Breast epithelium (tissue), 3 donors: ENCODE data around the gene SCARB1.

Source experiments
- POLR2A ChIP-seq: fragments of 450-650 bp; IDR thresholded peaks from one replicate; pipeline ENCODE4 v1.6.1; 2016; ENCODE audit warnings: antibody characterized with exemption, mild to moderate bottlenecking, moderate library complexity
- POLR2AphosphoS5 ChIP-seq, 3 donors: sonication (generic); formaldehyde crosslinking; IDR thresholded peaks; one replicate each; pipeline ENCODE4 v1.6.1; 2017; ENCODE audit warnings: antibody characterized with exemption in 3 of 3
- TF ChIP-seq, protein P1 (sequence below), 3 donors: fragments of 450-650 bp; IDR thresholded peaks; one replicate each; pipeline ENCODE4 v1.5.1; 2016 to 2017; ENCODE audit warnings: antibody characterized with exemption in 3 of 3, mild to moderate bottlenecking in 3 of 3, moderate library complexity in 3 of 3

DNA sequence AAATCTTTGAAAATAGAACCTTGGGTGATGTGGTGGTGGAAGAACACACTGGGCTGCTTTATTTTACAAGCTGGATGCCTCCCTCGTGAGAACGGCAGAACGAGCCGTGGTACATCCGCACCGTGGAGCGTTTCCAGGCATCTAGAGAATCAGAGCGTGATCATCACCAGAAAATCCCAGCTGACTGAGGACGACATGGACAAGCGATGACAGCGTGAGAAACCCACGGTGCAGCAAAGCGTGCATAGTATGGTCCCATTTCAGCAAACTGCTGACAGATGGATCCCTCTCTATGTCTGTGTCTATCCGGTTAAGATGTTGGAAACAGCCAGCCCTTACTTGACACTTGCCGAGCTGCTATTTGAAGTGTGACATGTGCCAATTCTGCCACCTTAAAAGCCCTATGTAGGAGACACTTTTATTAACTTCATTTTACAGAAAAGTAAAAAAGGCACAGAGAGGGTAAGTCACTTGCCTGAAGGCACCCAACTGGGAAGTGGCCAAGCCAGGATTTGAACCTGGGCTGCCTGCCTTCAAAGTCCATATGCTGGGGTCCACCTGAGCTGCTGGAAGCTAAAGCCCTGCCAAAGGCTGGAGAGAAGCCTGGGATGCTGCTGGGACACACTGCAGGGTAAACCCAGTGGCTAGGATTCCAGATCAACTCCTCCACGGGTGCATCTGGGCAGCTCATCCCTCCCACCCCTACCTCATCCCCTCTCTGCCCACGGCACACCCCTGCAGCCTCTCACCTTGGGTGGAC is 14.9 kb downstream of the SCARB1 start:
- TF ChIP-seq, protein P1, sequence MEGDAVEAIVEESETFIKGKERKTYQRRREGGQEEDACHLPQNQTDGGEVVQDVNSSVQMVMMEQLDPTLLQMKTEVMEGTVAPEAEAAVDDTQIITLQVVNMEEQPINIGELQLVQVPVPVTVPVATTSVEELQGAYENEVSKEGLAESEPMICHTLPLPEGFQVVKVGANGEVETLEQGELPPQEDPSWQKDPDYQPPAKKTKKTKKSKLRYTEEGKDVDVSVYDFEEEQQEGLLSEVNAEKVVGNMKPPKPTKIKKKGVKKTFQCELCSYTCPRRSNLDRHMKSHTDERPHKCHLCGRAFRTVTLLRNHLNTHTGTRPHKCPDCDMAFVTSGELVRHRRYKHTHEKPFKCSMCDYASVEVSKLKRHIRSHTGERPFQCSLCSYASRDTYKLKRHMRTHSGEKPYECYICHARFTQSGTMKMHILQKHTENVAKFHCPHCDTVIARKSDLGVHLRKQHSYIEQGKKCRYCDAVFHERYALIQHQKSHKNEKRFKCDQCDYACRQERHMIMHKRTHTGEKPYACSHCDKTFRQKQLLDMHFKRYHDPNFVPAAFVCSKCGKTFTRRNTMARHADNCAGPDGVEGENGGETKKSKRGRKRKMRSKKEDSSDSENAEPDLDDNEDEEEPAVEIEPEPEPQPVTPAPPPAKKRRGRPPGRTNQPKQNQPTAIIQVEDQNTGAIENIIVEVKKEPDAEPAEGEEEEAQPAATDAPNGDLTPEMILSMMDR (IDR thresholded peaks at IDR 0.05) = no peak
- TF ChIP-seq POLR2A (no peak), POLR2AphosphoS5 (IDR thresholded peaks at IDR 0.05) (no peak)
